HepG2 (cell line): Measurements from ENCODE around the gene MPIG6B. TPM values are rescaled to one million over a fixed set of nuclear protein-coding genes. Genes with fewer than 3 reads are reported as not detected.

Experiments used
- AHR ChIP-seq: IDR thresholded peaks from 2 replicates; pipeline ENCODE4 v1.6.1; 2018; ENCODE audit warnings: missing genetic modification reagents, missing compliant biosample characterization
- E2F2 ChIP-seq: sonication (generic); formaldehyde crosslinking; IDR thresholded peaks from 2 replicates; pipeline ENCODE4 v1.4.0; 2020; ENCODE audit warnings: missing genetic modification reagents, borderline replicate concordance
- EHMT2 ChIP-seq: fragments of 200-600 bp; sonication (generic); IDR thresholded peaks from 2 replicates; pipeline ENCODE4 v1.7.0; 2017; ENCODE audit warnings: antibody characterized with exemption, low read depth, low read length, borderline replicate concordance
- EP300 ChIP-seq, 3 experiments: sonication (generic) in 1 of 3; formaldehyde crosslinking in 1 of 3; IDR thresholded peaks; 2 replicates each; pipeline versions ENCODE4 v1.5.1 to v1.6.1; 2011 to 2020; ENCODE audit warnings: low read depth in 2 of 3, low read length in 2 of 3, borderline replicate concordance in 1 of 3, improper control_type of control experiment in 1 of 3, mild to moderate bottlenecking in 1 of 3, missing genetic modification reagents in 1 of 3, moderate library complexity in 1 of 3
- ERF ChIP-seq: IDR thresholded peaks from 2 replicates; pipeline ENCODE4 v1.6.1; 2018; ENCODE audit warnings: missing biosample characterization, missing genetic modification reagents
- GPBP1L1 ChIP-seq: sonication (generic); formaldehyde crosslinking; IDR thresholded peaks from 2 replicates; pipeline ENCODE4 v1.5.0; 2020; ENCODE audit warnings: mild to moderate bottlenecking, missing genetic modification reagents
- HDAC6 ChIP-seq: fragments of 200-600 bp; sonication (generic); IDR thresholded peaks from 2 replicates; pipeline ENCODE4 v1.7.0; 2017; ENCODE audit warnings: mild to moderate bottlenecking, antibody characterized with exemption, low read length, low read depth
- KDM2A ChIP-seq: sonication (generic); formaldehyde crosslinking; IDR thresholded peaks from 2 replicates; pipeline ENCODE4 v1.4.0; 2020; ENCODE audit warnings: low read depth, missing genetic modification reagents, borderline replicate concordance
- KDM5A ChIP-seq: fragments of 200-600 bp; sonication (generic); IDR thresholded peaks from 2 replicates; pipeline ENCODE4 v1.7.0; 2018; ENCODE audit warnings: antibody characterized with exemption, mild to moderate bottlenecking, low read length, borderline replicate concordance
- RFX1 ChIP-seq: fragments of 450-650 bp; IDR thresholded peaks from 2 replicates; pipeline ENCODE4 v1.6.1; 2017
- SMARCC2 ChIP-seq: fragments of 450-650 bp; IDR thresholded peaks from 2 replicates; pipeline ENCODE4 v1.6.1; 2017; ENCODE audit warnings: antibody characterized with exemption, mild to moderate bottlenecking
- SNAPC4 ChIP-seq: sonication (generic); formaldehyde crosslinking; IDR thresholded peaks from 2 replicates; pipeline ENCODE4 v1.4.0; 2020; ENCODE audit warnings: mild to moderate bottlenecking, missing genetic modification reagents
- ZBTB38 ChIP-seq: sonication (generic); formaldehyde crosslinking; IDR thresholded peaks from 2 replicates; pipeline ENCODE4 v1.5.1; 2020; ENCODE audit warnings: mild to moderate bottlenecking, missing genetic modification reagents
- ZNF143 ChIP-seq: sonication (generic); formaldehyde crosslinking; IDR thresholded peaks from 2 replicates; pipeline ENCODE4 v1.4.0; 2020; ENCODE audit warnings: missing genetic modification reagents
- ZNF484 ChIP-seq: sonication (generic); formaldehyde crosslinking; IDR thresholded peaks from 2 replicates; pipeline ENCODE4 v1.5.1; 2020; ENCODE audit warnings: mild to moderate bottlenecking, low read depth, missing genetic modification reagents, borderline replicate concordance
- ZNF614 ChIP-seq: IDR thresholded peaks from 2 replicates; pipeline ENCODE4 v1.6.1; 2018; ENCODE audit warnings: missing biosample characterization, missing genetic modification reagents, inconsistent platforms, borderline replicate concordance
- polyA plus RNA-seq, 8 experiments: library from polyadenylated mRNA; depleted of rRNA in 3 of 8; stranded (reverse) in 7 of 8; unstranded in 1 of 8; fragments of >200 nt; fragmentation: Illumina TruSeq in 4 of 8; extraction: Trizol in 4 of 8; gene quantifications; 2 replicates each; pipeline versions ENCODE4 v1.2.1 to v1.2.3, GENCODE V29; 2011 to 2016; ENCODE audit warnings: low read depth in 4 of 8, missing spikeins in 1 of 8, mixed read lengths in 1 of 8; ENCODE audit not compliant: insufficient read depth in 1 of 8
- total RNA-seq, 5 experiments: library from RNA; depleted of rRNA; stranded (reverse); fragments of >200 nt; fragmentation: Illumina TruSeq; extraction: Trizol; gene quantifications; 2 replicates each; pipeline ENCODE4 v1.2.3, GENCODE V29; 2016; ENCODE audit warnings: low read depth in 1 of 5
- TF ChIP-seq, protein P1 (sequence below): sonication (generic); formaldehyde crosslinking; IDR thresholded peaks from 2 replicates; pipeline ENCODE4 v1.4.0; 2020; ENCODE audit warnings: missing genetic modification reagents

MPIG6B gene
- total and polyA plus RNA-seq, 2 of the 13 experiments (the other 11 are each of a cell fraction or from before 2014, with no cell fraction given) = not detected

DNA sequence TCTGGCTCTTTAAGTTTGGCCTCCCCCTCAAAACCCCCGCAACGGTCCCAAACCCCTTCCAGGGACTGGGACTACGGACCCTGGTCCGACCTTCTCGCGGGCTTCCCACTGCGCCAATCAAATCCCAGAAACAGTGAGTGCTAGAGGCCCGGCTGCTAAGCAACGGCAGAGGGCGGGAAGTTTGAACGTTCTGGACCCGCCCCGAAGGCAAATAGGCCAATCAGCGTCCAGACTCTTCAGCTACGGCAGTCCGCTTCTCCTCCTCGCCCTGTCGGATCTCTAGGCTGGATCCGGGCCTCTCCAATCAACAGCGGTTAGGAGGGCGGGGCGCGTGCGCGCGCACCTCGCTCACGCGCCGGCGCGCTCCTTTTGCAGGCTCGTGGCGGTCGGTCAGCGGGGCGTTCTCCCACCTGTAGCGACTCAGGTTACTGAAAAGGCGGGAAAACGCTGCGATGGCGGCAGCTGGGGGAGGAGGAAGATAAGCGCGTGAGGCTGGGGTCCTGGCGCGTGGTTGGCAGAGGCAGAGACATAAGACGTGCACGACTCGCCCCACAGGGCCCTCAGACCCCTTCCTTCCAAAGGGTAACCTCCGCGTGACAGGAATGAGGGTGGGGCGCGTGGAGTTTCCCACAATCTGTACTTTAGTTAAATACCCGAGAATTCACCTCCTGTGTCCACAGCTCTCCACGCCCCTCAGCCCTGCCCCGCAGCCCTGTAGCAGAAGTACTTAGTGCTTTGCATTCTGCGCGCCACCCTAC, 16.6 kb downstream of the MPIG6B start, which contains the start of gene MSH5 (continued):
- TF ChIP-seq E2F2 (CRISPR knock-in tag) (peak; percentile 97), SMARCC2 (no peak), ERF (CRISPR knock-in tag) (peak; percentile 91), ZNF484 (CRISPR knock-in tag) (peak; percentile 90; the same call in 1 of the 2 replicates), ZNF614 (CRISPR knock-in tag) (peak; percentile 53; the same call in 1 of the 2 replicates), HDAC6 (no peak), SNAPC4 (CRISPR knock-in tag) (peak; percentile 94), RFX1 (peak; percentile 93), EP300 (IDR thresholded peaks at IDR 0.05; ENCODE audit: low read depth in 2 of 2, low read length in 2 of 2) (no peak; a peak in 1 of 4 replicates), EP300 (CRISPR knock-in tag; IDR thresholded peaks at IDR 0.05; ENCODE audit: borderline replicate concordance) (peak; percentile 71), ZBTB38 (CRISPR knock-in tag) (peak; percentile 97), GPBP1L1 (CRISPR knock-in tag) (no peak), KDM5A (peak; percentile 49; the same call in 1 of the 2 replicates), EHMT2 (no peak), AHR (peak; percentile 89; the same call in 1 of the 2 replicates), KDM2A (CRISPR knock-in tag) (peak; percentile 68; the same call in 1 of the 2 replicates), ZNF143 (no peak; the same call in none of the 2 replicates)
- TF ChIP-seq, protein P1, sequence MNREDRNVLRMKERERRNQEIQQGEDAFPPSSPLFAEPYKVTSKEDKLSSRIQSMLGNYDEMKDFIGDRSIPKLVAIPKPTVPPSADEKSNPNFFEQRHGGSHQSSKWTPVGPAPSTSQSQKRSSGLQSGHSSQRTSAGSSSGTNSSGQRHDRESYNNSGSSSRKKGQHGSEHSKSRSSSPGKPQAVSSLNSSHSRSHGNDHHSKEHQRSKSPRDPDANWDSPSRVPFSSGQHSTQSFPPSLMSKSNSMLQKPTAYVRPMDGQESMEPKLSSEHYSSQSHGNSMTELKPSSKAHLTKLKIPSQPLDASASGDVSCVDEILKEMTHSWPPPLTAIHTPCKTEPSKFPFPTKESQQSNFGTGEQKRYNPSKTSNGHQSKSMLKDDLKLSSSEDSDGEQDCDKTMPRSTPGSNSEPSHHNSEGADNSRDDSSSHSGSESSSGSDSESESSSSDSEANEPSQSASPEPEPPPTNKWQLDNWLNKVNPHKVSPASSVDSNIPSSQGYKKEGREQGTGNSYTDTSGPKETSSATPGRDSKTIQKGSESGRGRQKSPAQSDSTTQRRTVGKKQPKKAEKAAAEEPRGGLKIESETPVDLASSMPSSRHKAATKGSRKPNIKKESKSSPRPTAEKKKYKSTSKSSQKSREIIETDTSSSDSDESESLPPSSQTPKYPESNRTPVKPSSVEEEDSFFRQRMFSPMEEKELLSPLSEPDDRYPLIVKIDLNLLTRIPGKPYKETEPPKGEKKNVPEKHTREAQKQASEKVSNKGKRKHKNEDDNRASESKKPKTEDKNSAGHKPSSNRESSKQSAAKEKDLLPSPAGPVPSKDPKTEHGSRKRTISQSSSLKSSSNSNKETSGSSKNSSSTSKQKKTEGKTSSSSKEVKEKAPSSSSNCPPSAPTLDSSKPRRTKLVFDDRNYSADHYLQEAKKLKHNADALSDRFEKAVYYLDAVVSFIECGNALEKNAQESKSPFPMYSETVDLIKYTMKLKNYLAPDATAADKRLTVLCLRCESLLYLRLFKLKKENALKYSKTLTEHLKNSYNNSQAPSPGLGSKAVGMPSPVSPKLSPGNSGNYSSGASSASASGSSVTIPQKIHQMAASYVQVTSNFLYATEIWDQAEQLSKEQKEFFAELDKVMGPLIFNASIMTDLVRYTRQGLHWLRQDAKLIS (CRISPR knock-in tag) = no peak
